SK-N-SH (cell line): ENCODE data around the gene FAM222B. TPM values are rescaled to one million over a fixed set of nuclear protein-coding genes. Genes with fewer than 3 reads are reported as not detected.

Experiments used
- CTCF ChIA-PET: fragments of 300-600, 350-600 bp; formaldehyde crosslinking; extraction: SDS; loops from one replicate; lab custom pipeline; 2021; lab: Yijun Ruan, JAX
- POLR2A ChIA-PET: fragments of 350-600 bp; sonication (Branson Sonifier 250); formaldehyde crosslinking; extraction: SDS; loops from one replicate; lab custom pipeline; 2020; ENCODE audit warnings: antibody characterized with exemption, inconsistent platforms; lab: Yijun Ruan, JAX
- DNase-seq: peaks from one replicate; pipeline ENCODE4 v3.0.0; 2012
- H2AFZ ChIP-seq: fragments of 200-600 bp; sonication (generic); 2 replicates; pipeline ENCODE4 v1.8.1; 2016; ENCODE audit warnings: antibody characterized with exemption, mild to moderate bottlenecking, low read depth
- H3F3A ChIP-seq: fragments of 200-600 bp; sonication (generic); replicated peaks from 2 replicates; pipeline ENCODE3; 2016; ENCODE audit warnings: antibody characterized with exemption, mild to moderate bottlenecking; ENCODE audit not compliant: insufficient read depth
- H3K27ac ChIP-seq, 2 experiments: fragments of 200-500 bp in 1 of 2; fragments of 200-600 bp in 1 of 2; sonication (Bioruptor generic) in 1 of 2; sonication (generic), shearing (Covaris generic) in 1 of 2; 2 replicates each; pipeline versions ENCODE4 v1.5.1 to v1.6.1; 2014 to 2016; ENCODE audit warnings: low read depth in 2 of 2, inconsistent platforms in 1 of 2, low read length in 1 of 2, mild to moderate bottlenecking in 1 of 2, mixed read lengths in 1 of 2
- H3K27me3 ChIP-seq: fragments of 200-600 bp; sonication (generic), shearing (Covaris generic); 2 replicates; pipeline ENCODE4 v1.6.1; 2016; ENCODE audit warnings: mixed run types; ENCODE audit not compliant: insufficient read depth
- H3K36me3 ChIP-seq, 2 experiments: fragments of 200-500 bp in 1 of 2; fragments of 200-600 bp in 1 of 2; sonication (Bioruptor generic) in 1 of 2; sonication (generic) in 1 of 2; replicated peaks in 1 of 2; 2 replicates each; pipeline versions ENCODE3 to v1.5.1; 2014 to 2016; ENCODE audit warnings: low read length in 1 of 2, mild to moderate bottlenecking in 1 of 2; ENCODE audit not compliant: insufficient read depth in 2 of 2, control insufficient read depth in 1 of 2
- H3K4me1 ChIP-seq, 2 experiments: fragments of 200-500 bp in 1 of 2; fragments of 200-600 bp in 1 of 2; sonication (Bioruptor generic) in 1 of 2; sonication (generic), shearing (Covaris generic) in 1 of 2; 2 replicates each; pipeline versions ENCODE4 v1.5.1 to v1.6.1; 2014 to 2016; ENCODE audit warnings: low read depth in 1 of 2, low read length in 1 of 2, mixed run types in 1 of 2; ENCODE audit not compliant: insufficient read depth in 2 of 2, control insufficient read depth in 1 of 2
- H3K4me2 ChIP-seq: fragments of 200-600 bp; sonication (generic), shearing (Covaris generic); 2 replicates; pipeline ENCODE4 v1.6.1; 2017; ENCODE audit warnings: mixed run types
- H3K4me3 ChIP-seq, 2 experiments: fragments of 200-500 bp in 1 of 2; fragments of 200-600 bp in 1 of 2; sonication (Bioruptor generic) in 1 of 2; sonication (generic), shearing (Covaris generic) in 1 of 2; 2 replicates each; pipeline versions ENCODE4 v1.5.1 to v1.8.1; 2014 to 2016; ENCODE audit warnings: low read depth in 2 of 2, inconsistent platforms in 1 of 2, low read length in 1 of 2, mild to moderate bottlenecking in 1 of 2, mixed read lengths in 1 of 2, moderate library complexity in 1 of 2
- H3K79me2 ChIP-seq: fragments of 200-600 bp; sonication (generic); 2 replicates; pipeline ENCODE4 v1.8.1; 2017; ENCODE audit warnings: mild to moderate bottlenecking; ENCODE audit not compliant: insufficient read depth
- H3K9ac ChIP-seq: fragments of 200-600 bp; sonication (generic); 2 replicates; pipeline ENCODE4 v1.6.1; 2017; ENCODE audit warnings: mixed run types
- H3K9me2 ChIP-seq: fragments of 200-600 bp; sonication (generic); 2 replicates; pipeline ENCODE4 v1.6.1; 2017; ENCODE audit warnings: mixed run types
- H3K9me3 ChIP-seq: fragments of 200-600 bp; sonication (generic); 2 replicates; pipeline ENCODE4 v1.6.1; 2017; ENCODE audit warnings: mixed run types, mild to moderate bottlenecking, moderate library complexity
- H4K20me1 ChIP-seq: fragments of 200-600 bp; sonication (generic); 2 replicates; pipeline ENCODE4 v1.6.1; 2017; ENCODE audit warnings: mild to moderate bottlenecking, mixed run types; ENCODE audit not compliant: insufficient read depth
- CHD2 ChIP-seq: fragments of 150-350 bp; IDR thresholded peaks from 2 replicates; pipeline ENCODE4 v1.6.1; 2018; ENCODE audit warnings: low read length; ENCODE audit not compliant: partially characterized antibody
- ELF1 ChIP-seq: IDR thresholded peaks from 2 replicates; pipeline ENCODE4 v1.4.0; 2012
- EP300 ChIP-seq, 2 experiments: IDR thresholded peaks; 2 replicates each; pipeline versions ENCODE4 v1.4.0 to v1.6.1; 2012; ENCODE audit warnings: borderline replicate concordance in 1 of 2, low read depth in 1 of 2, low read length in 1 of 2
- EZH2phosphoT487 ChIP-seq: fragments of 200-600 bp; sonication (generic); IDR thresholded peaks from 2 replicates; pipeline ENCODE4 v1.6.1; 2017; ENCODE audit warnings: low read depth, mixed run types, mild to moderate bottlenecking, antibody characterized with exemption, moderate library complexity, borderline replicate concordance
- GABPA ChIP-seq: IDR thresholded peaks from 2 replicates; pipeline ENCODE4 v1.4.0; 2012; ENCODE audit warnings: low read depth, mild to moderate bottlenecking
- MAX ChIP-seq: IDR thresholded peaks from 2 replicates; pipeline ENCODE4 v1.4.0; 2012; ENCODE audit warnings: low read depth
- MEF2A ChIP-seq: IDR thresholded peaks from 2 replicates; pipeline ENCODE4 v1.4.0; 2012; ENCODE audit warnings: low read depth, borderline replicate concordance
- NFIC ChIP-seq: IDR thresholded peaks from 2 replicates; pipeline ENCODE4 v1.4.0; 2012; ENCODE audit warnings: borderline replicate concordance
- NRF1 ChIP-seq: IDR thresholded peaks from 2 replicates; pipeline ENCODE4 v1.6.1; 2012; ENCODE audit warnings: low read depth, mild to moderate bottlenecking, low read length
- RAD21 ChIP-seq: IDR thresholded peaks from 2 replicates; pipeline ENCODE4 v1.6.1; 2012; ENCODE audit warnings: mild to moderate bottlenecking, low read length
- RCOR1 ChIP-seq: fragments of 150-350 bp; IDR thresholded peaks from 2 replicates; pipeline ENCODE4 v1.6.1; 2017; ENCODE audit warnings: antibody characterized with exemption, low read length
- REST ChIP-seq: IDR thresholded peaks from 2 replicates; pipeline ENCODE4 v1.6.1; 2012; ENCODE audit warnings: mild to moderate bottlenecking, low read depth, low read length, moderate library complexity
- RFX5 ChIP-seq: IDR thresholded peaks from 2 replicates; pipeline ENCODE4 v1.6.1; 2012; ENCODE audit warnings: mild to moderate bottlenecking, improper control_type of control experiment, low read length
- SIN3A ChIP-seq: IDR thresholded peaks from 2 replicates; pipeline ENCODE4 v1.6.1; 2012; ENCODE audit warnings: low read depth, mild to moderate bottlenecking, low read length, moderate library complexity, borderline replicate concordance
- SMC3 ChIP-seq: IDR thresholded peaks from 2 replicates; pipeline ENCODE4 v1.6.1; 2012; ENCODE audit warnings: low read depth, low read length, improper control_type of control experiment
- TAF1 ChIP-seq: IDR thresholded peaks from 2 replicates; pipeline ENCODE4 v1.6.1; 2012; ENCODE audit warnings: low read depth, mild to moderate bottlenecking, low read length, moderate library complexity, borderline replicate concordance
- TCF12 ChIP-seq: IDR thresholded peaks from 2 replicates; pipeline ENCODE4 v1.4.0; 2012
- TEAD4 ChIP-seq: IDR thresholded peaks from 2 replicates; pipeline ENCODE4 v1.4.0; 2012; ENCODE audit warnings: mild to moderate bottlenecking, borderline replicate concordance; ENCODE audit not compliant: insufficient read depth
- USF2 ChIP-seq: fragments of 150-350 bp; IDR thresholded peaks from 2 replicates; pipeline ENCODE4 v1.6.1; 2017; ENCODE audit warnings: antibody characterized with exemption, low read length, low read depth, borderline replicate concordance
- ZBTB33 ChIP-seq: IDR thresholded peaks from 2 replicates; pipeline ENCODE4 v1.4.0; 2012; ENCODE audit warnings: low read depth, borderline replicate concordance
- WGBS: methylation state at CpG from one replicate; pipeline ENCODE4 v1.1.6; 2017; ENCODE audit warnings: low lambda C conversion rate; 5-methylcytosine and 5-hydroxymethylcytosine counted together
- polyA plus RNA-seq, 3 experiments: library from polyadenylated mRNA; depleted of rRNA; stranded (reverse); fragments of >200 nt; gene quantifications; 2 replicates each; pipeline ENCODE4 v1.2.3, GENCODE V29; 2012
- TF ChIP-seq, protein P1 (sequence below): fragments of 200-600 bp; sonication (generic); IDR thresholded peaks from 2 replicates; pipeline ENCODE4 v1.6.1; 2017; ENCODE audit warnings: antibody characterized with exemption, mild to moderate bottlenecking, moderate library complexity

The FAM222B gene
- polyA plus RNA-seq, 1 of the 3 experiments (the other 2 are of a cell fraction), result 9.0 TPM

- TF ChIP-seq, protein P1, sequence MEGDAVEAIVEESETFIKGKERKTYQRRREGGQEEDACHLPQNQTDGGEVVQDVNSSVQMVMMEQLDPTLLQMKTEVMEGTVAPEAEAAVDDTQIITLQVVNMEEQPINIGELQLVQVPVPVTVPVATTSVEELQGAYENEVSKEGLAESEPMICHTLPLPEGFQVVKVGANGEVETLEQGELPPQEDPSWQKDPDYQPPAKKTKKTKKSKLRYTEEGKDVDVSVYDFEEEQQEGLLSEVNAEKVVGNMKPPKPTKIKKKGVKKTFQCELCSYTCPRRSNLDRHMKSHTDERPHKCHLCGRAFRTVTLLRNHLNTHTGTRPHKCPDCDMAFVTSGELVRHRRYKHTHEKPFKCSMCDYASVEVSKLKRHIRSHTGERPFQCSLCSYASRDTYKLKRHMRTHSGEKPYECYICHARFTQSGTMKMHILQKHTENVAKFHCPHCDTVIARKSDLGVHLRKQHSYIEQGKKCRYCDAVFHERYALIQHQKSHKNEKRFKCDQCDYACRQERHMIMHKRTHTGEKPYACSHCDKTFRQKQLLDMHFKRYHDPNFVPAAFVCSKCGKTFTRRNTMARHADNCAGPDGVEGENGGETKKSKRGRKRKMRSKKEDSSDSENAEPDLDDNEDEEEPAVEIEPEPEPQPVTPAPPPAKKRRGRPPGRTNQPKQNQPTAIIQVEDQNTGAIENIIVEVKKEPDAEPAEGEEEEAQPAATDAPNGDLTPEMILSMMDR, result no peak
These were observed 83.2 kb downstream of the FAM222B start (continued) for GRCh38 chr17:28759256-28759865.

- TF ChIP-seq MAX (no peak), RAD21 (no peak), EZH2phosphoT487 (no peak), REST (no peak), USF2 (no peak), TEAD4 (no peak), NRF1 (no peak), ZBTB33 (no peak), EP300 (IDR thresholded peaks at IDR 0.05; ENCODE audit: borderline replicate concordance in 1 of 2, low read depth in 1 of 2, low read length in 1 of 2) (no peak), RCOR1 (no peak), SIN3A (no peak), NFIC (no peak), TAF1 (no peak), RFX5 (no peak), TCF12 (no peak), ELF1 (no peak), CHD2 (no peak), GABPA (no peak), SMC3 (no peak), MEF2A (no peak)
- H3K9ac ChIP-seq, result no peak overlapping the region
- H3K4me1 ChIP-seq, result peaks cover 0 to 19% of the 10 kb centered on the region in 2 experiments; a peak in 1 of 4 replicates
- ChIA-PET POLR2A (no interaction called here), CTCF (interaction anchor here (20.4 kb wide), 1 partner anchor 34 kb away, joined by 612 read pairs; the partner anchor contains the start of genes NEK8, RPL23A and TLCD1)
- H3K4me2 ChIP-seq, result no peak overlapping the region
- no peaks in the 10 kb centered on the region for H3K27me3 ChIP-seq
- peaks cover 4% of the 10 kb centered on the region; the same call in 1 of the 2 replicates for H4K20me1 ChIP-seq
- 96% methylated on average over 20 of the region's 32 CpGs for WGBS
- H3K4me3 ChIP-seq, result no peak overlapping the region
- no peak overlapping the region for H2AFZ ChIP-seq
- no peak for DNase-seq
- H3K9me2 ChIP-seq, result no peaks in the 10 kb centered on the region
- peaks cover 16 to 37% of the 10 kb centered on the region in 2 experiments for H3K36me3 ChIP-seq
- H3F3A ChIP-seq, result peaks cover 32% of the 10 kb centered on the region
- H3K27ac ChIP-seq, result no peak overlapping the region
- H3K9me3 ChIP-seq, result no peaks in the 10 kb centered on the region
- peaks cover 6% of the 10 kb centered on the region; the same call in 1 of the 2 replicates for H3K79me2 ChIP-seq
These were observed 84.0 kb downstream of the FAM222B start for GRCh38 chr17:28758411-28759121.
